ENCODE data around the gene ZNF33A.
"Not testable (repeated sequence)": the region's sequence is repeated elsewhere in the genome, so short reads cannot be mapped to it uniquely, and the experiment has no call there.

The ZNF33A gene

GRCh38 chr10:38072552-38072951, 62.1 kb downstream of the ZNF33A start:
- TF ChIP-seq CTCF (IDR thresholded peaks at IDR 0.05): no peak
- DNase-seq: no peak
- H3K9me3 ChIP-seq: no peaks in the 10 kb centered on the region
- intact Hi-C loops (cut with DNase I; ENCODE audit: low total_unique reads): no loop called here
- H3K4me3 ChIP-seq: no peak overlapping the region
- H3K36me3 ChIP-seq: no peaks in the 10 kb centered on the region
- H3K27ac ChIP-seq: no peak overlapping the region
- H3K4me1 ChIP-seq: no peaks in the 10 kb centered on the region
- no peaks in the 10 kb centered on the region for H3K27me3 ChIP-seq

- intact Hi-C loops (cut with DNase I; ENCODE audit: low total_unique reads): no loop called here
- Histone ChIP-seq H3K4me3 (no peak overlapping the region), H3K27ac (no peak overlapping the region), H3K4me1 (no peaks in the 10 kb centered on the region), H3K9me3 (no peaks in the 10 kb centered on the region), H3K36me3 (no peaks in the 10 kb centered on the region), H3K27me3 (no peaks in the 10 kb centered on the region)
- no peak for TF ChIP-seq CTCF (IDR thresholded peaks at IDR 0.05)
- no peak for DNase-seq
These were observed 66.2 kb downstream of the ZNF33A start for GRCh38 chr10:38076687-38077086.

- H3K9me3 ChIP-seq, DNase-seq, H3K27me3 ChIP-seq: not testable (repeated sequence)
- H3K36me3 ChIP-seq: peaks cover 27 to 30% (median 29%) of the 10 kb centered on the region in 3 donors
- H3K4me3 ChIP-seq: peak overlapping the region; percentile 81 to 89
- peaks cover 0 to 14% (median 6%) of the 10 kb centered on the region in 4 donors for H3K4me1 ChIP-seq
- peak overlapping the region; percentile 88 to 92 for H3K27ac ChIP-seq
- intact Hi-C loops (cut with DNase I; ENCODE audit: low total_unique reads): loop anchor here (10.0 kb wide), 1 partner anchor 239 kb away; the partner anchor contains the start of gene ZNF248
These were observed 82.8 kb downstream of the ZNF33A start for GRCh38 chr10:38093318-38093717.

GRCh38 chr10:38093816-38094157, 83.3 kb downstream of the ZNF33A start:
- peaks cover 32 to 35% (median 34%) of the 10 kb centered on the region in 3 donors for H3K36me3 ChIP-seq
- DNase-seq: peak in 1 of 2 donors; percentile 66
- no peaks in the 10 kb centered on the region for H3K27me3 ChIP-seq
- intact Hi-C loops (cut with DNase I; ENCODE audit: low total_unique reads): loop anchor here (1.0 to 10.0 kb wide), 3 partner anchors 83 to 239 kb away; partner anchors contain the start of genes ZNF248, ZNF25 and ZNF33A
- peaks cover 0 to 14% (median 6%) of the 10 kb centered on the region in 4 donors for H3K4me1 ChIP-seq
- H3K9me3 ChIP-seq: no peaks in the 10 kb centered on the region
- TF ChIP-seq CTCF (IDR thresholded peaks at IDR 0.05): no peak
- peak overlapping the region; percentile 81 to 89 for H3K4me3 ChIP-seq
- H3K27ac ChIP-seq: peak overlapping the region; percentile 88 to 92

GRCh38 chr10:38094158-38094926, 83.9 kb downstream of the ZNF33A start, which contains the start of gene ZNF37A:
Gene ZNF37A (plus strand): TSS chr10:38094337. CDS start chr10:38096618, 2,281 bp downstream.
- peaks cover 0 to 4% (median 0%) of the 10 kb centered on the region in 3 donors for H3K9me3 ChIP-seq
- H3K27me3 ChIP-seq: no peaks in the 10 kb centered on the region
- TF ChIP-seq CTCF (IDR thresholded peaks at IDR 0.05): no peak
- H3K36me3 ChIP-seq: peaks cover 38 to 41% (median 39%) of the 10 kb centered on the region in 3 donors
- intact Hi-C loops (cut with DNase I; ENCODE audit: low total_unique reads): loop anchor here (1.0 to 10.0 kb wide), 3 partner anchors 84 to 240 kb away; partner anchors contain the start of genes ZNF248, ZNF25 and ZNF33A
- DNase-seq: peak; percentile 96 to 98
- peak within 1 kb of the TSS; percentile 81 to 89 for H3K4me3 ChIP-seq
- peaks cover 0 to 14% (median 6%) of the 10 kb centered on the region in 4 donors for H3K4me1 ChIP-seq
- peak within 1 kb of the TSS; percentile 88 to 92 for H3K27ac ChIP-seq

Measured in tibial artery (tissue), 4 donors.